ENCODE results near the gene GLT8D2.

GLT8D2 gene

DNA sequence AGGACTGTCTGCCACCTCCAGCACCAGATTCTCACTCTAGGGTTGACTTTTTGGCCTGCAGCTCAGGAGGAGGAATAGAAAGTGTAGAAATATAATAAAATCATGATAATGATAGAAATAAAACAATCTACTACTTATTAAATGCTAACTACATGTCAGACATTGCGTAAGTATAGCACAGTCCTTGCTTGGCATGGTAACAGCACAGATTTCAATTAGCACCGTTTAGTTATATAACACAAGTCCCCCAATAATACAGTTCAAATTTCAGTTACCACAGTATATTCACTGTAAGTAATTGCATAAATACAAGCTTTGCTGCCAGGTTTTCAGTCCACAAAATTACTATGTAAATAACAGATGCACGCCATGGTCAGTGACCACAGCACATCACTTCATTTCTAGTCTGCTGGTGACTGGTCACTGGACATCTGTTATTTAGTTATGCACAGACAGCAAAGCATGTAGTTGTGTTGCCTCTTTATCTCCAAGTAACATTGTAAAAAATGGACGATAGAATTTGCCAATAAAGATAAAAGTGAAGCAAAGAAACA lies 6.5 kb upstream of the GLT8D2 start:
- no peak for DNase-seq (ENCODE audit: low spot score)
- in situ Hi-C loops (cut with MboI; ENCODE audit: low pct_unique_long_range_greater_than_20kb, low sequenced_read_pairs, unreplicated experiment), result no loop called here
- TF ChIP-seq, protein P1, sequence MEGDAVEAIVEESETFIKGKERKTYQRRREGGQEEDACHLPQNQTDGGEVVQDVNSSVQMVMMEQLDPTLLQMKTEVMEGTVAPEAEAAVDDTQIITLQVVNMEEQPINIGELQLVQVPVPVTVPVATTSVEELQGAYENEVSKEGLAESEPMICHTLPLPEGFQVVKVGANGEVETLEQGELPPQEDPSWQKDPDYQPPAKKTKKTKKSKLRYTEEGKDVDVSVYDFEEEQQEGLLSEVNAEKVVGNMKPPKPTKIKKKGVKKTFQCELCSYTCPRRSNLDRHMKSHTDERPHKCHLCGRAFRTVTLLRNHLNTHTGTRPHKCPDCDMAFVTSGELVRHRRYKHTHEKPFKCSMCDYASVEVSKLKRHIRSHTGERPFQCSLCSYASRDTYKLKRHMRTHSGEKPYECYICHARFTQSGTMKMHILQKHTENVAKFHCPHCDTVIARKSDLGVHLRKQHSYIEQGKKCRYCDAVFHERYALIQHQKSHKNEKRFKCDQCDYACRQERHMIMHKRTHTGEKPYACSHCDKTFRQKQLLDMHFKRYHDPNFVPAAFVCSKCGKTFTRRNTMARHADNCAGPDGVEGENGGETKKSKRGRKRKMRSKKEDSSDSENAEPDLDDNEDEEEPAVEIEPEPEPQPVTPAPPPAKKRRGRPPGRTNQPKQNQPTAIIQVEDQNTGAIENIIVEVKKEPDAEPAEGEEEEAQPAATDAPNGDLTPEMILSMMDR (IDR thresholded peaks at IDR 0.05; ENCODE audit: extremely low read depth, insufficient read depth, missing control alignments), result no peak

DNA sequence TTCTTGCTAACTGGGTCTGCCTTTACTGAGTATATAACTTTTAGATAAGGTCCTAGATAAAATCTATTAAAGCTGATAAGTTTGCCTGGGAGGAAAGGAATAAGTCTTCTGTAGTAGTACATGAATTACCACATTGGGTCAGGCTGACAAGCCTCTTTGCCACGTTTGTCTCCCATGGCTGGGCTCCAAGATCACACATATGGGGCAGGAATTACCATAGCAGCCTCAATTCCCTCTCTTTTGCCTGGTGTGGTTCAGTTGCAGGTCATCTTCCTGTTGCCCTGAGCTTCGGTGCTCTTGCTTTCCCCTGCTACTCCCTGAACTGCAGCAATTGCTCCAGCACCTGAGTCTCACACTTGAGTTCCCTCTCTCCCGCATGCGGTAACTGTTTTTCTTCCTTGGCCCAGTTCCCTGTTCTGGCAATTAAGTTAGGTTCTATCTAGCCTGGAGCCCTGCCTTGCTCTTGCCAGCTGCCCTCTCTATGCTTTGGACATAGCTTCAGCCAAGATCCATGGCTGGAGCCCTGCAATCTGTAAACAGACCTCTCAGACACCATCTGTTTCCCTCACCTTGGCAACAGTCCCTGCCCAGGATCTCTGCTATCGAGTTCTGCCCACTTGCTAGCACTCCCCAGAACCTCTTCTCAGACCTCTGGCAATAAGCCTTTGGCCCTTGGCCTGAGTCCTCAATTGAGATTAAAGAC lies 5.8 kb upstream of the GLT8D2 start:
- in situ Hi-C loops (cut with MboI; ENCODE audit: low pct_unique_long_range_greater_than_20kb, low sequenced_read_pairs, unreplicated experiment), result no loop called here
- TF ChIP-seq, protein P1 (IDR thresholded peaks at IDR 0.05; ENCODE audit: extremely low read depth, insufficient read depth, missing control alignments), result no peak
- DNase-seq (ENCODE audit: low spot score), result no peak

DNA sequence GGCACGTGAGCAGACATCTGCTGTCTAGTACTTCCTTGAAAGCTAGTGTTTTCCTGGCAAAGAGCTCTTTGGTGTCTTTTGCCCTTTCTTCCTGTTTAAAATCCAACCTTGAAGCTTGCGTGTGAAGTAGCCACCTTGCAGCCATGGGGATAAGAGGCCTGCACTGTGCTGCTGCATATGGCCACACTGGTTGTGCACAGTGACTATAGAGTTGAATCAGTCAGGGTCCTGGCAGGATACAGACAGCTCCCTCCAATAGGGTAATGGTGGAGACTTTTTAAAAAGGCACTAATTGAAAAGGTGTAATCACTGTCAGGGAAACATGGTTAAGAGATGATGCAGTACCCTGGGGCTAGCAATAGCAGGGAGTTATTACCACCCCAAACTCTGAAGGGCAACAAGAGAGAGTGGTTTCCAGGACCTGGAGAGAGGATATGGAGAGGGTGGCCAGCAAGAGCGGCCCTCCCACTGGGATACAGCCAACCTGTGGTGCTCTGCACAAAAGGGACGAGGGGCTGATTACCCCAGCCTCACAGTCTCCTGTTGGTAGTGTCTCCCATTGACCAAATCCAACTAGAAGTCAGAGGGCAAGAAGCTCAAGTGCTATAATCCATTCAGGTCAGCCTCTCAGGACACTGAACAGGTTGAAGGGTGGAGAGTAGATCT lies 4.8 kb upstream of the GLT8D2 start:
- DNase-seq (ENCODE audit: low spot score), result no peak
- in situ Hi-C loops (cut with MboI; ENCODE audit: low pct_unique_long_range_greater_than_20kb, low sequenced_read_pairs, unreplicated experiment), result no loop called here
- TF ChIP-seq, protein P1 (IDR thresholded peaks at IDR 0.05; ENCODE audit: extremely low read depth, insufficient read depth, missing control alignments), result no peak

DNA sequence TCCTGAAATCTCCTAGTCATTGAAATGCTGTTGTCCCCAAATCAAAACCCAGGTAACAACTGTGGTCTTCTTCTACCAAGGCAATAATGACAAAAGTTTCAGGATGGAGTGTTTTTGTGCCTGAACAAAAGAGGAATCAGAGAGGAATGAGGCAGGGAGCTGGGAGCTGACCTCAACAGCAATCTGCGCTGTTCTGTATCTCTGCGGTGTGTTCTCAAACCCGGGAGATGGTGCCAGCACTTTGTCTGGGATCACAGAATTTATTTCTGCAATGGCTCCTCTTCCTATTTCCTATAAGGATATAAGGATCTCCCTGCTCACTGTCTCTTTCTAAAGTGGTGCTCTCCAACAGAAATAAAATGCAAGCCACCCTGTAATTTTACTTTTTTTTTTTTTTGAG lies 449 bp upstream of the GLT8D2 start:
- in situ Hi-C loops (cut with MboI; ENCODE audit: low pct_unique_long_range_greater_than_20kb, low sequenced_read_pairs, unreplicated experiment), result no loop called here
- no peak for DNase-seq (ENCODE audit: low spot score)
- TF ChIP-seq, protein P1 (IDR thresholded peaks at IDR 0.05; ENCODE audit: extremely low read depth, insufficient read depth, missing control alignments), result no peak

DNA sequence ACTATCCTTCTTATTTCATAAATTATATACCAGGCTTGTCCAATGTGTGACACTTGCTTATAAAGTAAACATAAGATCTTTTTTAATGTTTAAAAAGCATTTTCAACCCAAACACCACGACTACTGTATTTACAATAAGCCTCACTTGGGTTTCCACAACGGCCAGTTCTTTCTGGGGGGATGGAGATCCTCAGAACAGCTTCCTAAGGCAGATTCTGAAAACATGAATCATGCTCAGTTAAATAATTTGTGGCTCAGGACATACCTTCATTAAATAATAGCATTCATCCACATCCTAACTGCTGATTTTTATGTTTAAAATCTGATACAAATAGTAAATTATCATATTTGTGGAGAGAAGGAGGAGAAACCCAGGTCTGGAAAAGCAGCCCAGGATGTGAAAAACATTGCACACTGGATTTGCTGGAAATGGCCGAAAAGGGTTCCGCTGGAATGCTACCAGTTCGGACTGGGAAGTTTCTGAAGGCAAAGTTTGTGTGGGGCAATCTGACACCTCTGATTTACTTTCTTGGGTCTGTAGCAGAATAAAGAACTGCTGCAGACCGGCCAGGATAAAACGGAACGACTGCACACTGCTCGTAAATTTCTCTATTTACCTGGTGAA lies 597 bp downstream of the GLT8D2 start:
- no peak for DNase-seq (ENCODE audit: low spot score)
- in situ Hi-C loops (cut with MboI; ENCODE audit: low pct_unique_long_range_greater_than_20kb, low sequenced_read_pairs, unreplicated experiment), result no loop called here
- TF ChIP-seq, protein P1 (IDR thresholded peaks at IDR 0.05; ENCODE audit: extremely low read depth, insufficient read depth, missing control alignments), result no peak

DNA sequence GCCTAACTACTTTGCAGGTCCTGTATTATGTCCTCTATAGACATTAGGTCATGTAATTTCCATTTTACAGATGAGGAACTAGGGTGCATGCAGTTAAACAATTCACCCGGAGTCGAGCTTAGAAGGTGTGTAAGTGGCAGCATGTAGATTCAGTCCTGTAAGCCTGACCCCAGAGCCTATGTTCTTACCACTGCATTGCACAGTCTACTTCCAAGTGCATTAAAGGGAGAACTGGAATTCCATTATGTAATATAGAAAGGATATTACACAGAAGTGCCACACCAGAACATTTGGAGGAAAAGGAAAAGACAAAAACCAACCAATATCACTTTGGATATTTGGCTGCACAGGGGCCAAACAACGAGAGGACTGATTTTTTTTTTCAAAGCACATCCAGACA lies 1.2 kb downstream of the GLT8D2 start:
- DNase-seq (ENCODE audit: low spot score), result no peak
- TF ChIP-seq, protein P1 (IDR thresholded peaks at IDR 0.05; ENCODE audit: extremely low read depth, insufficient read depth, missing control alignments), result no peak
- in situ Hi-C loops (cut with MboI; ENCODE audit: low pct_unique_long_range_greater_than_20kb, low sequenced_read_pairs, unreplicated experiment), result no loop called here

Measured in GM13977 (cell line).